ENCODE measurements around the gene POLRMT. TPM values are rescaled to one million over a fixed set of nuclear protein-coding genes. Genes with fewer than 3 reads are reported as not detected.

The POLRMT gene
- total RNA-seq, 1 experiment from 2014 or later, result 139 TPM

GRCh38 chr19:616747-617526 is 16.4 kb downstream of the POLRMT start:
- DNase-seq (ENCODE audit: low spot score), result no peak
- H3K36me3 Mint-ChIP-seq, result peaks cover 24% of the 10 kb centered on the region
- H3K27ac Mint-ChIP-seq, result no peak overlapping the region
- H3K4me1 Mint-ChIP-seq, result no peaks in the 10 kb centered on the region
- TF ChIP-seq GRHL2 (CRISPR knock-in tag; IDR thresholded peaks at IDR 0.05; ENCODE audit: insufficient replicate concordance, severe bottlenecking) (no peak), GABPB1 (CRISPR knock-in tag; IDR thresholded peaks at IDR 0.05) (no peak), EMX1 (CRISPR knock-in tag; IDR thresholded peaks at IDR 0.05) (no peak), SMAD4 (CRISPR knock-in tag; IDR thresholded peaks at IDR 0.05) (no peak), ZNF281 (CRISPR knock-in tag; IDR thresholded peaks at IDR 0.05) (no peak), CDX4 (CRISPR knock-in tag; IDR thresholded peaks at IDR 0.05; ENCODE audit: borderline replicate concordance) (no peak), ATF2 (CRISPR knock-in tag; IDR thresholded peaks at IDR 0.05; ENCODE audit: borderline replicate concordance, low read depth) (no peak), ETV6 (CRISPR knock-in tag; IDR thresholded peaks at IDR 0.05) (no peak), KAT7 (CRISPR knock-in tag; IDR thresholded peaks at IDR 0.05; ENCODE audit: borderline replicate concordance) (no peak), STAT6 (CRISPR knock-in tag; conservative IDR thresholded peaks at IDR 0.05; ENCODE audit: low read depth) (no peak), NFE2L1 (CRISPR knock-in tag; IDR thresholded peaks at IDR 0.05) (no peak), ZBTB21 (CRISPR knock-in tag; IDR thresholded peaks at IDR 0.05; ENCODE audit: borderline replicate concordance) (no peak), TEAD1 (CRISPR knock-in tag; IDR thresholded peaks at IDR 0.05) (no peak), E2F5 (CRISPR knock-in tag; IDR thresholded peaks at IDR 0.05) (no peak), USF1 (CRISPR knock-in tag; IDR thresholded peaks at IDR 0.05) (no peak), NFYB (CRISPR knock-in tag; conservative IDR thresholded peaks at IDR 0.05; ENCODE audit: low read depth) (no peak), AFF4 (CRISPR knock-in tag; IDR thresholded peaks at IDR 0.05; ENCODE audit: borderline replicate concordance) (no peak), MYBL2 (CRISPR knock-in tag; IDR thresholded peaks at IDR 0.05) (no peak)
- H3K27me3 Mint-ChIP-seq (ENCODE audit: low read depth), result no peaks in the 10 kb centered on the region
- ChIA-PET POLR2A (no interaction called here), CTCF (interaction anchor here (1.1 to 1.7 kb wide), 2 partner anchors 28 to 117 kb away, joined by 3 read pairs; no protein-coding TSS in a partner anchor)
- no peaks in the 10 kb centered on the region for H3K9me3 Mint-ChIP-seq
- no peak overlapping the region for H3K4me3 Mint-ChIP-seq
- ATAC-seq, result no peak
